NB4 (cell line): ENCODE results near the gene SERPINE2.

Source experiments
- DNase-seq: peaks from one replicate; pipeline ENCODE4 v3.0.0; 2010; ENCODE audit warnings: low read depth
- H3K4me3 ChIP-seq: one replicate; pipeline ENCODE4 v1.5.1; 2011; ENCODE audit warnings: mild to moderate bottlenecking, low read depth, low read length, moderate library complexity
- MYC ChIP-seq: IDR thresholded peaks from 2 replicates; pipeline ENCODE4 v1.6.1; 2011; ENCODE audit warnings: low read depth, low read length
- POLR2A ChIP-seq: IDR thresholded peaks from 2 replicates; pipeline ENCODE4 v1.6.1; 2011; ENCODE audit warnings: mild to moderate bottlenecking; ENCODE audit not compliant: insufficient read length; ENCODE audit errors: extremely low read depth
- TF ChIP-seq, protein P1 (sequence below): IDR thresholded peaks from one replicate; pipeline ENCODE4 v1.5.1; 2012; ENCODE audit warnings: low read depth, low read length
- TF ChIP-seq, protein P2 (sequence below): IDR thresholded peaks from 2 replicates; pipeline ENCODE4 v1.6.1; 2011; ENCODE audit warnings: low read depth, low read length

SERPINE2 gene

DNA sequence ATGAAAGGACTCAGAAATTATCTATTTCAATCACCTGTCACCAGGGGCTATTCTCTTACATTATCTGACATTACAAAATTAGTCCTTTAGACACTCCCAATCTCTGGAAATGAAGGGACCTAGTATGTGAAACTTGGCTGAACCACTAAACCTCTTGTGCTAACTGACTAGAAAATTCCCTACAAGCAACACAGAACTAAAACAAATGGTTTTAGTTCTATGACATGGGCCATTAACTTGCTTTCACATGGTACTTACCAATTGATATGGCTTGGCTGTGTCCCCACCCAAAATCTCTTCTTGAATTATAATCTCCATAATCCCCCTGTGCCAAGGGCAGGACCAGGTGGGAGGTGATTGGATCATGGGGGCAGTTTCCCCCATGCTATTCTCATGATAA, 16.6 kb downstream of the SERPINE2 start:
- DNase-seq = no peak

DNA sequence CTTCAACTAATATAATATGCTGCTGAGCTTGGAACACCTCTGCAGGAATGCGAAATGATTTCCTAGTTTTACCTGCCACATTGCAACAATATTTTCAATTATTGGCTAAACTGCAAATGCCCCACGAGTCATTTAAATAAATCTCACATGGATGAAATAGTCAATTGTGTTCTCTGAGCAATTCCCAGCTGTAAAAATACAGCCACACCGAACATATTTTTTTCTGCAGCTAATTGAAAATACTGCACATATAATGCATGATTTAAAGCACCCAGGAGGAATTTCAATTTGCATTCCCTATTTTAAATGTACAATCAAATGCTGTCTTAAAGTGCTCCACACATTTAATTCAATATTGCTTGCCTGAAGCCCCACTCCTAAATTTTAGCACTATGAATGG, 18.6 kb downstream of the SERPINE2 start:
- H3K4me3 ChIP-seq = no peak overlapping the region
- DNase-seq = no peak

More for the DNA sequence above, 16.6 kb downstream of the SERPINE2 start:
- TF ChIP-seq POLR2A (no peak), MYC (no peak)
- TF ChIP-seq, protein P1, sequence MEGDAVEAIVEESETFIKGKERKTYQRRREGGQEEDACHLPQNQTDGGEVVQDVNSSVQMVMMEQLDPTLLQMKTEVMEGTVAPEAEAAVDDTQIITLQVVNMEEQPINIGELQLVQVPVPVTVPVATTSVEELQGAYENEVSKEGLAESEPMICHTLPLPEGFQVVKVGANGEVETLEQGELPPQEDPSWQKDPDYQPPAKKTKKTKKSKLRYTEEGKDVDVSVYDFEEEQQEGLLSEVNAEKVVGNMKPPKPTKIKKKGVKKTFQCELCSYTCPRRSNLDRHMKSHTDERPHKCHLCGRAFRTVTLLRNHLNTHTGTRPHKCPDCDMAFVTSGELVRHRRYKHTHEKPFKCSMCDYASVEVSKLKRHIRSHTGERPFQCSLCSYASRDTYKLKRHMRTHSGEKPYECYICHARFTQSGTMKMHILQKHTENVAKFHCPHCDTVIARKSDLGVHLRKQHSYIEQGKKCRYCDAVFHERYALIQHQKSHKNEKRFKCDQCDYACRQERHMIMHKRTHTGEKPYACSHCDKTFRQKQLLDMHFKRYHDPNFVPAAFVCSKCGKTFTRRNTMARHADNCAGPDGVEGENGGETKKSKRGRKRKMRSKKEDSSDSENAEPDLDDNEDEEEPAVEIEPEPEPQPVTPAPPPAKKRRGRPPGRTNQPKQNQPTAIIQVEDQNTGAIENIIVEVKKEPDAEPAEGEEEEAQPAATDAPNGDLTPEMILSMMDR = no peak
- TF ChIP-seq, protein P2, sequence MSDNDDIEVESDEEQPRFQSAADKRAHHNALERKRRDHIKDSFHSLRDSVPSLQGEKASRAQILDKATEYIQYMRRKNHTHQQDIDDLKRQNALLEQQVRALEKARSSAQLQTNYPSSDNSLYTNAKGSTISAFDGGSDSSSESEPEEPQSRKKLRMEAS = no peak
- H3K4me3 ChIP-seq = no peak overlapping the region

DNA sequence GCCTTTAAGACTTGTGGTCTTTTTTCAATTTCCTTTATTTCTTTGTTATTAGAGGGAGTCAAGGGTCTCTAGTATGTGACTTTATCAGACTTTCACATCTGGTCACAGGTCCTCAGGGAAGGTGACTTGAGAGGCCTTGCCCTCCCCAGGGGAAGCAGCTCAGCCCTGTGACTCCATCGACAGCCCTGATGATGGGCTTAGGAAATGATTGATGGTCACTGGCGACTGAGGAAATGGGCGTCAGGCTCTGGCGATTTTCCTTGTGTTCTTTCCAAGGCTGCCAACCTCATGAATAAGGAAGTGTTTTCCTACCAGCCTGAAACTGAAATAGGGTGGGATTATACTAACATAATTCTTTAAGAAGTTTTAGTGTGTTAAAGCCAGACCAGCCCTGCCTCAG, 21.1 kb downstream of the SERPINE2 start:
- DNase-seq = no peak
- H3K4me3 ChIP-seq = no peak overlapping the region
- TF ChIP-seq, protein P2 = no peak

More for the DNA sequence above, 18.6 kb downstream of the SERPINE2 start:
- TF ChIP-seq, protein P1 = no peak
- TF ChIP-seq POLR2A = no peak
- TF ChIP-seq, protein P2 = no peak
- no peak for TF ChIP-seq MYC

DNA sequence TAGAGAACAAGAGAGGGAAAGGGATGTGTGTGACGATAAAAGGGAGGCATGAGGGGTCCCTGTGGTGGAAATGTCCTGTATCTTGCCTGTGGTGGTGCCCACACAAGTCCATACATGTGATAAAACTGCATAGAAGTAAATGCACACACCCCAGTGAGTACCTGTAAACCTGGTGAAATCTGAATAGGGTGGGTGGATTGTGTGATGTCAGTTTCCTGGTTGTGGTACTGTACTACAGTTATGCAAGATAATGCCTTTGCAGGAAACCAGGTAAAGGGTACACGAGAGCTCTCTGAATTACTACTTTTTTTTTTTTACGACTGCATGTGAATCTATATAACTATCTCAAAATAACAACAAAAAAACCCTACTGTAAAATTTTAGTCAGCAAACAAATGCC, 22.1 kb downstream of the SERPINE2 start:
- TF ChIP-seq, protein P1 = no peak
- TF ChIP-seq POLR2A (no peak), MYC (no peak)
- TF ChIP-seq, protein P2 = no peak
- DNase-seq = no peak
- no peak overlapping the region for H3K4me3 ChIP-seq

DNA sequence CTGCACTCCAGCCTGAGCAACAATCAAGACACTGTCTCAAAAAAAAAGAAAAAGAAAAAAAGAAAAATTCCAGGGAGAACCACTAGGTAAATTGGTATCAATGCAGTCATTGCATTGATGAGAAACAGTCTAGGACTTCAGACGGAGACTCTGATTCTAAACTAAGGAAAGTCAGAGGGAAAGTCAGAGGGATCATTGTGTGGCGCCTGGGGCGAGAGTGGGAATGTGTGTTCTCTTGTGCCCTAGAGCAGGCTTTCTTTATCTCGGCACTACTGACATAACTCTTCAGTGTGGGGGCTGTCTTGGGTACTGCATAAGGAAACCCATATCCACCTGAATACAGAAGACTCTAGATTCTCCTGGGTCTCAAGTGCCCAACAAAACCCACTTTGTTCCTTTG, 24.8 kb downstream of the SERPINE2 start:
- no peak for TF ChIP-seq POLR2A
- no peak for TF ChIP-seq MYC
- no peak overlapping the region for H3K4me3 ChIP-seq
- DNase-seq = no peak

DNA sequence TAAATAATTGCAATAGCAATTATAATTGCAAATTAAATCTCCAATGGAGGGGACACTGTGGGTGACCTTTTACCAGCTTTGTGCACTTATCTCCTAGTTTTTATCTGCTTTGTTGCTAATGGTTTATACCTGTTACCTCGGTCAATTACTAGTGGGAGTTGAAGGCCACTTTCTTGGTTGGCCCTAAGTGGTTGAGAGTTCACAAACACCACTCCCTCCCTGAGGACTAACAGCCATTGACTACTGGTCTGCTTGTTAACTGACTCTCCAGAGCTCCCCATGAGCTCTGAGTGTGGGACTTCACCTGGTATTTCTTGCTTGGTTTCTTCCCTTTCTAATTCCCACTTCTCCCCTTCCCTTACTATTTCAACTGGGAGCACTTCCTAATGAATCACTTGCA, 27.2 kb downstream of the SERPINE2 start:
- TF ChIP-seq, protein P1 = no peak

DNA sequence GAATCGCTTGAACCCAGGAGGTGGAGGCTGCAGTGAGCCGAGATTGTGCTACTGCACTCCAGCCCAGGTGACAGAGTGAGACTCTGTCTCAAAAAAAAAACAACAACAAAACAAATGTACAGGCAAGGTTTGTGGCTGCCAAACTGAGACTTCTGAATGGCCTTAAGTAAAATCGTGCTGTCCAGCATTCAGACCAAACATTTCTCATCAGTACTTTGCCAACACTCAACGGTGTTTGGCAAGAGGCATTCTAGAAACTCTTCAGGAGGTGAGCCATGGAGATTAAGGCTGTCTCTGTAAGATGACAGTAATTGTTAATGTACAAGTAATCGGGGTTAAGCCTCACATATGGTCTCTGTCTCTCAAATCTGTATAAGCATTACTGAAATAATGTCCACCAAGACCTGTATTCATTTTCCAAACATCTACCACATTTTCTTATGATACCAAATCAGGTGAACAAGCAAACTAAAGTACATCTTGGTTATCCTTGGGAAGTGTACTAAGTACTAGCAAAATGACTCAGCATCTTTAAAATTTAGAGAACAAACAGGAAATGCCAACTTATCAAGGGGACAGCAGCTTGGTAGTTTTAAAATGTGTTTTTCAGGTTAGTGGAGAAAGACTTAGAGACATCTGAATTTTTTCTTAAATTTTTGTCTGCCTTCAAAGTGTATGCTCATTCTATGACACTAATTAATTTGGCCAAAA, 29.3 kb downstream of the SERPINE2 start:
- TF ChIP-seq, protein P1 = no peak
- TF ChIP-seq POLR2A (no peak), MYC (no peak)
- TF ChIP-seq, protein P2 = no peak
- DNase-seq = no peak
- no peak overlapping the region for H3K4me3 ChIP-seq

More for the DNA sequence above, 27.2 kb downstream of the SERPINE2 start:
- no peak overlapping the region for H3K4me3 ChIP-seq
- DNase-seq = no peak
